Hypothalamus (tissue), 51 donors: ENCODE results near the gene DTYMK.

Experiments
- DNase-seq, 51 donors: peaks; one replicate each; lab custom pipeline; 2025; lab: John Stamatoyannopoulos, UW

The DTYMK gene

DNA sequence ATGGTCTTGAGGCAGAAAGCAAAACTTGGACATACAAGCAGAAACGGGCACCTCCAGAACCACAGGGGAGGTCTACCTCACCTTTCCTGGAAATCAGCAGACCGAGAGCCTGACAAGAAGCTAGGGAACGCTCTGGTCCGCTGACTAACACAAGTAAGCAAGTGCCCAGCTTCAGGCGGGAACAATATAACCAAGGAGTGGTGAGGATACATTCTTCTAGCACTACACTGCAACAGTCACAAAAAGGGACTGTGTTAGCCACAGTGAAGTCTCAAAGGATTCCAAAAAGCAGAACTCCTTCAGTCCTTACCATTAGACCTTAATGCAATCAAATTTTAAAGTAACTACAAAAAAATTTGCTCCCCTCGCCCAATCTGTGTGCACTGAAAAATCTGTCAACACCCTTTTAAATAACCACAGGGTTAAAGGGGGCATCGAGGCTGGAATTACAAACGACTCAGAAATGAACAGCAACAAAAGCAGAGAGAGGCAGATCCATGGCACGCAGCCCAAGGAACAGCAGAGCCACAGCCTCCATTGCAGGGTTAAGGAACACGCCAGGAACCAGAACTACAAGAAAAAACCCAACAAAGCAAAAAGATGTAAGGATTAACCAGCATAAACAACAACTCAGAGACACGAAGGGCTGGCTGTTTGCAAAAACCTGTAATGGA lies 56.7 kb downstream of the DTYMK start:
- peak in 10 of 51 donors; percentile 7 to 60 (median 34) for DNase-seq

DNA sequence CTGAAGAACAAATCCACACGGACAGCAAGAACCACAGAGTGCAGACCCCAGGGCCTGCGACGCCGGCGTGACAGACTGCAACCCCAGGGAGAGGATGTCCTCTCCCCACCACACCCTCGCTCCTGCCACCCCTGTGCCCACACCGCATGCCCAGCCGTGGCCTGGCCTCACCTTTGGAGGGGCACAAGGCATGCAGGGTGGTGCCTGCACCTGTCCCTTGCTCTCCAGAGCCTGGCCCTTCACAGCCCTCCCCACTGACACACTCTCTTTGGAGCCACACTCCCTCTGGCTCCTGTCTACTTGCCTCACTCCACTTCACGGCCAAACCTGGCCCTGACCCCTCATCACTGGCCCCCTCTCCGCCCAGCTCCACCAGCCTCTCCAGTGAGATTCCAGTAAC lies 58.9 kb downstream of the DTYMK start:
- DNase-seq, result no peak
